Hematopoietic multipotent progenitor cell (in vitro differentiated cells): ENCODE data around the gene PARVB. TPM values are rescaled to one million over a fixed set of nuclear protein-coding genes. Genes with fewer than 3 reads are reported as not detected.

ENCODE experiments used
- DNase-seq, 3 donors: peaks; one replicate each; pipeline ENCODE4 v3.0.0-alpha.2; 2011 to 2015; ENCODE audit warnings: low read depth in 2 of 3, low spot score in 2 of 3
- total RNA-seq: library from RNA; depleted of rRNA; stranded (reverse); fragments of >200 nt; gene quantifications from one replicate; pipeline ENCODE4 v1.2.3, GENCODE V29; 2012

The PARVB gene
- total RNA-seq, 1 donor: 52.8 TPM

- no peak for DNase-seq
These were observed 168.9 kb downstream of the PARVB start for GRCh38 chr22:44192816-44193534.

GRCh38 chr22:44193535-44193891 lies 169.4 kb downstream of the PARVB start:
- DNase-seq: no peak

- DNase-seq: no peak
These were observed 170.5 kb downstream of the PARVB start for GRCh38 chr22:44194569-44194968.

GRCh38 chr22:44195189-44195871 lies 171.2 kb downstream of the PARVB start:
- no peak for DNase-seq

GRCh38 chr22:44196241-44196640 lies 172.1 kb downstream of the PARVB start:
- no peak for DNase-seq

GRCh38 chr22:44196731-44197131 lies 172.6 kb downstream of the PARVB start:
- no peak for DNase-seq

- DNase-seq: no peak
These were observed 173.2 kb downstream of the PARVB start for GRCh38 chr22:44197271-44197670.

GRCh38 chr22:44199164-44199563 lies 175.1 kb downstream of the PARVB start:
- no peak for DNase-seq

GRCh38 chr22:44199866-44200265 lies 175.8 kb downstream of the PARVB start:
- no peak for DNase-seq

- DNase-seq: no peak
These were observed 176.3 kb downstream of the PARVB start for GRCh38 chr22:44200451-44200850.

- DNase-seq: peak in 2 of 3 donors; percentile 7 to 33
These were observed 176.9 kb downstream of the PARVB start for GRCh38 chr22:44200855-44201550.

- DNase-seq: no peak
These were observed 177.6 kb downstream of the PARVB start for GRCh38 chr22:44201665-44202064.

GRCh38 chr22:44202261-44202789 lies 178.2 kb downstream of the PARVB start:
- DNase-seq: no peak

- DNase-seq: no peak
These were observed 179.1 kb downstream of the PARVB start for GRCh38 chr22:44203203-44203602.

GRCh38 chr22:44204739-44205515 lies 180.8 kb downstream of the PARVB start:
- no peak for DNase-seq

GRCh38 chr22:44205516-44206329 lies 181.6 kb downstream of the PARVB start:
- no peak for DNase-seq

GRCh38 chr22:44206330-44206645 lies 182.2 kb downstream of the PARVB start:
- DNase-seq: no peak

- no peak for DNase-seq
These were observed 182.6 kb downstream of the PARVB start for GRCh38 chr22:44206696-44207095.

- DNase-seq: no peak
These were observed 183.3 kb downstream of the PARVB start for GRCh38 chr22:44207173-44207980.
